NCI-H2227 treated with DMSO at 0.1 percent for 48 hours (cell line): ENCODE measurements around the gene ZDHHC22.
A peak's percentile ranks its signal among the peaks of the same experiment; 100 is the strongest.

Source experiments
- DNase-seq: peaks from one replicate; lab custom pipeline; 2025; lab: John Stamatoyannopoulos, UW

ZDHHC22 gene

DNA sequence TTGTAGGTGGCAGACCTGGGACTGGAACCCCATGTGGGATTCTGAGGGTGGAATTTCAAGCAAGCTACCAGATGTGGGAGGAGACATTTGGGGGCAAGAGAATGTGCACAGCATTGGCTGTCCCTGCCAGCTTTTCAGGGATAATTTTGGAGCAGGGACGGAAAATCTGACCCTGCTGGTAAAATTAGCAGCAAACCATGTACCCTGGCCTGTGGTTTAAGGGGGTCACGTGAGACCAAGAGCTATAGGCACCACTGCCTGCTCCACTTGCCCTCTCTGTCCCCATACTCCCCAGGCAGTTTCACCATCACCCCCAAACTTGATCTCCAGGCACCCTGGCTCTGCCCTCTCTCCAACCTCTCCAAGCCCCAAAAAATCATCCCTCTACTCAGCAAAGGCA, 13.5 kb upstream of the ZDHHC22 start:
- no peak for DNase-seq

GRCh38 chr14:77154421-77154820, 12.8 kb upstream of the ZDHHC22 start:
- DNase-seq = peak; percentile 11

GRCh38 chr14:77153802-77154201, 12.2 kb upstream of the ZDHHC22 start:
- no peak for DNase-seq

DNA sequence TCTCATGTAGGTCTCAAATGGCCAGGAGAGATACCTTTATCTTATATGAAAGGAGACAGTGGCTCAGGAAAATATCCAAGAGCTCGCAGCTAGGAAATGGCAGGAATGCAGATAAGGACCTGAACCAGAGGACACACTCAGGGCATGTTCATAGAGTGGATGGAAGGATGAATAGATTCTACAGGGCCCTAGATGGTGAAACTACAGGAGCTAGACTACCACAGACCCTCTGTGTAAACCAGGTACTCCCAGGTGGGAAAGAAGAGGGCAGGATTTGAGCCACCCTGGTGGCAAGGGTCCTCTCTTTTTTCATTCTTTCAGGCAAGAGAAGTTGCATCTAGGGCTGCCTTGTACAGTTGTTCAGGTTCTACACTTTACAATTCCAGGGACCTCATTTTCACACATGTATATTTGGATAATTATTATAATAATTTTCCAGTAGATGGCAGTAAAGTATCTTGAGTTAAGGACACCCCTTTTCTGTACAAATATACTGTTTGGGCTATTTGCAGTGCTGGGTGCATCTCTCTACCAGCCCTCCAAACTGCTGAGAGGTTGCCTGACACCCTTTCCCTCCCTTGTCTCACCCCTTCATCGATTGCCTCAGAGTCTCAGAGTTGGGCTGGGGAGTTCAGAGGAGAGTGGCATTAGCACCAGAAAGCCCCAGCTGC, 10.5 kb upstream of the ZDHHC22 start:
- peak; percentile 21 for DNase-seq

DNA sequence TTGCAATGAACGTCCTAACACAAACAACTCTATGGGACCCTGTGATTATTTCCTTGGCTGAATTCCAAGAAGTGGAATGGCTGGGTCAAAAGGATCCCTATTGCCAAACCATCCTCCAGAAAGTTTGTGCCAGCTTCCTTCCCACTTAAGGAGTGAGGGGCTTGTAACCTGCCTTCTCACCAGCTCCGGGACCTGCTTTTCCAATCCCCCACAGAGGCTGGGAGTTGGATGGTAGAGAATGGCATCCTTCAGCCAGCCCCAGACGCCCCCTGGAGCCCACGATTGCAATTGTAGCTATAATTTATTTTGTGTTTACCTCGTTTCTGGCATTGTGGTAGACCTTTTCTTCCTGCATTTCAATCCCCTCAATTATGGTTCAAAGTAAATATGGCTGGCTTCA, 9.7 kb upstream of the ZDHHC22 start:
- peak; percentile 79 for DNase-seq

- DNase-seq = no peak
Observed at GRCh38 chr14:77148510-77149231, 7.1 kb upstream of the ZDHHC22 start.

DNA sequence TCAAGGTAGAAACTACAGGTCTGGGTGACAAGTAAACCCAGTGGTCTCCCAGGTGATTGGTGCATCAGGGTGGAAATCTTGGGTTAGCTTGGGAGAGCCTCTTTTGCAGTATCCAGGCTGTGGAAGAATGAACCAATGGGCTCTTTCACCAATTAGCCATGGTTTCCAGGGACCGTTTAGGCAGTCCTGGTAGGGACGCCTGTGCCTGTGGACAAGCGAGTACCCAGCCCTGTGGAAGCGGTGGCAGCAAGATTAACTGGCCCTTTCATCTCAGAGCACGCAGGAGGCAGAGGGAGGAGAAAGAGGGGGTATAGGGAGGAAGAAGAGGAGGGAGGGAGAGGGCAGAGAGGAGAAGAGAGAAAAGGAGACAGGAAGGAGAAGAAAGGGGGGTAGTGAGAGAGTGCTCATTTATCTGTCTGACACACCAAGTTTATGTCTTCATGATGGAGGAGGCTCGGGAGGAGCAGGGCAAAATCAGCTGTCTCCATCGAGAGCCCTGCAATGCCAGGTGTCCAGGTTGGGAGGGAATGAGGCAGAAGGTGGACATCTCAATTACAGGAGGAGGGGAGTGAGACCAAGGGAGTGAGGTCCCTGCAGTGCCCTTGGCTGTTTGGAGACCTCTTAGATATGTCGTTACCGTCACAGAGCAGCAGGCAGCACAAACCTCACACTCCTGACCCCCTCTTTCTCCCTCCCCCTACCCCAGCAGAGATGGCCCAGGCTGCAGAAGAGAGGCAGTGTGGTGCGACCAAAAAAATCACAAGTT, 4.6 kb upstream of the ZDHHC22 start:
- DNase-seq = no peak

DNA sequence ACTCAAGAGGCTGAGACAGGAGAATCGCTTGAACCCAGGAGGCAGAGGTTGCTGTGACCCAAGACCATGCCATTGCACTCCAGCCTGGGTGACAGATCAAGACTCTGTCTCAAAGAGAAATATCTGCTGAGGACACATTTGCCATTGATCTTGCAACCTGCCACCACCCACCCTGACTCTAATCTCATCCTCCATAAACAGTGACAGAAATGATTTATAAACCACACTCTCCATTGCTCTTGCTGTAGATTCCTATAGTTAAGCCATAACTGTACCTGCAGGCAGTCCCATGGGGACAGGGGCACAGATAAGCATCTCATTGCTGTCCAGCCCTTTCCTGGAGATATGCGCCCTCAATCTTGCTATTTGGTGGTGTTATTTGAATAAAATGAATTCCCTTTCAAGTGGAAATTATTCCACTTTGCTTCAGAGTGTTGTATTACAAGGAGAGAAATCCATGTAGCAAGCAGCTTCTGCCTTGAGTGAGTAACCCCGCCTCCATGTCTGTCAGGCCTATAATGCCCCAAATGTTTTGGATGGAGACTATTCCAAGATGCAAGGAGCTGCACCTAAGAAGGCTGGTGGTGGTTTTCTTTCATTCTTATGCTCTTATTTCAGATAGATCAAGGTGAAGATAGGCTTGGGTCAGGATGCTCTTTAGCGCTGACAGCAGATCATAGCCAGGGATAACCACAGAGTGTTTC, 3.0 kb upstream of the ZDHHC22 start:
- no peak for DNase-seq

DNA sequence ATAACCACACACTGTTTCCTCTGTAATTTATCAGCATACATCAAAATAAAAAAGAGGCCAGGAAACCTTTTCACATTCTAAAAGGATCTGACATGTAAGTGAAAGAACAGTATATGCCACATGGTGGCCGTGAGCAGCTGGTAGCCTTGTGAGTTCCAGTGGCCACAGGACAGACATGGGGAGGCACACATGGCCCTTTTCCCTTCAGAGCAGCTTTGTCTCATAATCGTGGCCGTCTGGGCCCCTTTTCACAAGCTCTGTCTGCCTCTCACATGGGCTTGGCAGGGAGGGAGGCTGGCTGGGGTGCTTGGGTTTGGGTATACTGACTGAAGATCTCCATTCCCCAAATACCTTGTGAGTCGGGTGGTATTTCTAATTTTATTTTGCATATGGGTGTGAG, 1.5 kb upstream of the ZDHHC22 start:
- DNase-seq = no peak

- DNase-seq = no peak
Observed at GRCh38 chr14:77142005-77142800, 612 bp upstream of the ZDHHC22 start.

DNA sequence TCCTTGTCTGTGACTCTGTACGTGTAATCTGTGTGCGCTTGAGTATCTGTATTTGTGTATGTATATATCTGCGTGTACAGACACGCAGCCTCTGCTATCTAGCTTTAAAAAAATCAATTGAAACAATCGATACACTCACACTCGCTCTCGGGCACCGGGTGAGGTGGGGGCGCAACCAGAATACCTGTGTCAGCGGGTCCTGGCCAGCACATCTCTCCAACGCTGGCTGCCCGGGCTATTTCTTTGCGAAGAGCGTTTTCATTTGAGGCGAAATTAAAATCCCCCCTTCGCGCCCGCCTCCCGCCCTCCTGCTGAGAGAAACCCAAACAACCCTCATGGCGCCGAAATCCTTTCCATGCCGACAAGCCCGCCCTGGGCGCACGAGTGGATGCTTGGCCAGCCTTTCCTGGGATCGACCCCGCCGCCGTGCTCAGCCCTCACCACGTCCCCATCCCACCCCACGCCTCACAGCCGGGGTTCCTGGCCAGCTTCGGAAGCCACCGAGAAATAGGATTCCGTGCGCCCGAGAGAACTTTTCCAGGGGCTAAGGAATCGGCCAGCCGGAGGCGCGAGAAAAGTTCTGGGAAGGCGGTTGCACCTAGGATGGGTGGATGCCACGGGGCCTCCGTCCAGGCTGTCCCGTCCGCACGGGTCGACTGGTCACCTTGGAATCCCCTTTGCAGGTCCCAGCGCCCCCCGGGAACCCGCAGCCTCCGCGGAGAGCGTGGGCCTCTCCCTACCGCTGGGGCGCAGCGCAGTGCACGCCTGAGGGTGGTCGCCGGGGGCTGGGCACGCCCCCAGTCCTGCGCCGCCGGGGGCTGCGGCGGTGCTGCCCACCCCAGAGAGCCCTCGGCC, 1.0 kb downstream of the ZDHHC22 start:
- DNase-seq = peak; percentile 13

- peak; percentile 48 for DNase-seq
Observed at GRCh38 chr14:77139540-77140358, 1.8 kb downstream of the ZDHHC22 start.

- no peak for DNase-seq
Observed at GRCh38 chr14:77139022-77139421, 2.6 kb downstream of the ZDHHC22 start.

GRCh38 chr14:77133720-77134338, 7.8 kb downstream of the ZDHHC22 start:
- no peak for DNase-seq

- no peak for DNase-seq
Observed at GRCh38 chr14:77131871-77132486, 9.6 kb downstream of the ZDHHC22 start.

DNA sequence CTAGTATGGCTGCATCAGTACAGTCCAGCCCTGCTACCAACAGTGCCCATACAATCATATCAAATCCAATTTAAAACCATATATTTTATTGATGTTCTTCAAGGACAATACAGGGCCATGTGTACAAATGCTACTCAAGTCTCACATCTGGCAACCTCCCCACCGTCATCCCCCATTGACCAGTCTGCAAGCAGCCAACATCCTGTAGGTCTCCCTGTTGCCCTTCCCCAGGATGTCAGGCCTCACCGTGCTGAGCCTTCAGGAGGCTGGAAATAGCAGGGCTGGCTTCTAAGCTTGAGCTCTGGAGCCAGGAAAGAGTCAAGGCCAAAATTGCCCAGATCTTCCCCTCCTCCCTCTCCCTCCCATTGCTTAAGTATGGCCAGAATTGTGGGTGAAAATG, 10.4 kb downstream of the ZDHHC22 start:
- DNase-seq = no peak

GRCh38 chr14:77130386-77130785, 11.2 kb downstream of the ZDHHC22 start:
- no peak for DNase-seq

GRCh38 chr14:77128414-77128891, 13.1 kb downstream of the ZDHHC22 start:
- DNase-seq = no peak
